Measurements from ENCODE around the gene THADA. TPM values are rescaled to one million over a fixed set of nuclear protein-coding genes. Genes with fewer than 3 reads are reported as not detected.

THADA gene
- total RNA-seq, 1 donor, result 39.4 TPM

GRCh38 chr2:43541165-43541564 is 54.7 kb downstream of the THADA start:
- Histone ChIP-seq H3K79me2 (ENCODE audit: insufficient read depth, low read length) (no peaks in the 10 kb centered on the region), H3K9me3 (ENCODE audit: low read depth, low read length) (no peaks in the 10 kb centered on the region), H4K20me1 (ENCODE audit: insufficient read depth, low read length) (no peaks in the 10 kb centered on the region), H3K4me2 (ENCODE audit: insufficient read depth, low read length) (no peak overlapping the region), H3K27me3 (ENCODE audit: insufficient read depth, low read length) (no peaks in the 10 kb centered on the region), H3K36me3 (ENCODE audit: insufficient read depth, low read length) (peaks cover 11% of the 10 kb centered on the region), H3K4me1 (ENCODE audit: insufficient read depth, low read length) (peaks cover 29% of the 10 kb centered on the region), H2AFZ (ENCODE audit: low read length) (no peak overlapping the region), H3K27ac (ENCODE audit: low read depth, low read length) (peak overlapping the region; percentile 79), H3K4me3 (ENCODE audit: insufficient read depth, low read length) (no peak overlapping the region)
- no peak for TF ChIP-seq CTCF (IDR thresholded peaks at IDR 0.05; ENCODE audit: extremely low read depth, low read depth, low read length)
- peak; percentile 41 for DNase-seq (ENCODE audit: insufficient read length, low spot score, missing footprints)

- H4K20me1 ChIP-seq (ENCODE audit: insufficient read depth, low read length), result no peaks in the 10 kb centered on the region
- H3K4me3 ChIP-seq (ENCODE audit: insufficient read depth, low read length), result no peak overlapping the region
- H3K4me2 ChIP-seq (ENCODE audit: insufficient read depth, low read length), result peak overlapping the region; percentile 18
- H3K27ac ChIP-seq (ENCODE audit: low read depth, low read length), result peak overlapping the region; percentile 79
- H3K79me2 ChIP-seq (ENCODE audit: insufficient read depth, low read length), result no peaks in the 10 kb centered on the region
- DNase-seq (ENCODE audit: insufficient read length, low spot score, missing footprints), result peak; percentile 49
- no peaks in the 10 kb centered on the region for H3K27me3 ChIP-seq (ENCODE audit: insufficient read depth, low read length)
- peaks cover 29% of the 10 kb centered on the region for H3K4me1 ChIP-seq (ENCODE audit: insufficient read depth, low read length)
- peaks cover 11% of the 10 kb centered on the region for H3K36me3 ChIP-seq (ENCODE audit: insufficient read depth, low read length)
- no peak overlapping the region for H2AFZ ChIP-seq (ENCODE audit: low read length)
- TF ChIP-seq CTCF (IDR thresholded peaks at IDR 0.05; ENCODE audit: extremely low read depth, low read depth, low read length), result no peak
- H3K9me3 ChIP-seq (ENCODE audit: low read depth, low read length), result no peaks in the 10 kb centered on the region
Observed at GRCh38 chr2:43540021-43540779, 55.6 kb downstream of the THADA start.

- Histone ChIP-seq H3K4me2 (ENCODE audit: insufficient read depth, low read length) (peak overlapping the region; percentile 18), H4K20me1 (ENCODE audit: insufficient read depth, low read length) (no peaks in the 10 kb centered on the region), H3K9me3 (ENCODE audit: low read depth, low read length) (no peaks in the 10 kb centered on the region), H3K4me3 (ENCODE audit: insufficient read depth, low read length) (no peak overlapping the region), H3K27ac (ENCODE audit: low read depth, low read length) (peak overlapping the region; percentile 79), H3K79me2 (ENCODE audit: insufficient read depth, low read length) (no peaks in the 10 kb centered on the region), H2AFZ (ENCODE audit: low read length) (no peak overlapping the region), H3K4me1 (ENCODE audit: insufficient read depth, low read length) (peaks cover 29% of the 10 kb centered on the region), H3K27me3 (ENCODE audit: insufficient read depth, low read length) (no peaks in the 10 kb centered on the region), H3K36me3 (ENCODE audit: insufficient read depth, low read length) (peaks cover 14% of the 10 kb centered on the region)
- no peak for TF ChIP-seq CTCF (IDR thresholded peaks at IDR 0.05; ENCODE audit: extremely low read depth, low read depth, low read length)
- no peak for DNase-seq (ENCODE audit: insufficient read length, low spot score, missing footprints)
Observed at GRCh38 chr2:43539436-43539835, 56.4 kb downstream of the THADA start.

GRCh38 chr2:43538034-43538670 is 57.7 kb downstream of the THADA start:
- H3K4me3 ChIP-seq (ENCODE audit: insufficient read depth, low read length), result no peak overlapping the region
- no peaks in the 10 kb centered on the region for H4K20me1 ChIP-seq (ENCODE audit: insufficient read depth, low read length)
- no peak overlapping the region for H3K4me2 ChIP-seq (ENCODE audit: insufficient read depth, low read length)
- H3K27me3 ChIP-seq (ENCODE audit: insufficient read depth, low read length), result no peaks in the 10 kb centered on the region
- peak overlapping the region; percentile 73 for H2AFZ ChIP-seq (ENCODE audit: low read length)
- H3K27ac ChIP-seq (ENCODE audit: low read depth, low read length), result peak overlapping the region; percentile 30
- DNase-seq (ENCODE audit: insufficient read length, low spot score, missing footprints), result no peak
- TF ChIP-seq CTCF (IDR thresholded peaks at IDR 0.05; ENCODE audit: extremely low read depth, low read depth, low read length), result no peak
- no peaks in the 10 kb centered on the region for H3K9me3 ChIP-seq (ENCODE audit: low read depth, low read length)
- H3K79me2 ChIP-seq (ENCODE audit: insufficient read depth, low read length), result no peaks in the 10 kb centered on the region
- peaks cover 15% of the 10 kb centered on the region for H3K36me3 ChIP-seq (ENCODE audit: insufficient read depth, low read length)
- peaks cover 29% of the 10 kb centered on the region for H3K4me1 ChIP-seq (ENCODE audit: insufficient read depth, low read length)

All from osteoblast (primary cell).